Measurements from ENCODE around the gene PTPN23.

The PTPN23 gene

GRCh38 chr3:47399016-47399415 is 18.2 kb downstream of the PTPN23 start:
- CTCF ChIA-PET = interaction anchor here (0.7 kb wide), 1 partner anchor 758 kb away, joined by 3 read pairs; no protein-coding TSS in a partner anchor
- POLR2A ChIA-PET = interaction anchor here (0.9 kb wide), 1 partner anchor 19 kb away, joined by 6 read pairs; the partner anchor contains the start of gene PTPN23
- no peaks in the 10 kb centered on the region for H3K9me3 ChIP-seq (ENCODE audit: control insufficient read depth, insufficient read depth, low read depth, low read length)

GRCh38 chr3:47399531-47400270 is 18.9 kb downstream of the PTPN23 start:
- Histone ChIP-seq H3K36me3 (ENCODE audit: control insufficient read depth in 2 of 2, insufficient read depth in 1 of 2, low read length in 2 of 2) (peaks cover 0 to 18% of the 10 kb centered on the region in 2 experiments; a peak in 2 of 3 replicates), H3K9me3 (ENCODE audit: control insufficient read depth, insufficient read depth, low read depth, low read length) (no peaks in the 10 kb centered on the region), H3K4me3 (ENCODE audit: low read depth, low read length) (no peak overlapping the region), H3K4me1 (ENCODE audit: control insufficient read depth, insufficient read depth, low read length) (no peaks in the 10 kb centered on the region), H3K27ac (ENCODE audit: extremely low read depth, low read depth, low read length) (no peak overlapping the region)
- TF ChIP-seq ZNF354C (tag by site-specific recombination; IDR thresholded peaks at IDR 0.05; ENCODE audit: borderline replicate concordance, low read depth) (no peak), HOXA7 (CRISPR knock-in tag; IDR thresholded peaks at IDR 0.05; ENCODE audit: borderline replicate concordance) (no peak), ZSCAN5A (tag by site-specific recombination; IDR thresholded peaks at IDR 0.05) (no peak), ZNF146 (tag by site-specific recombination; IDR thresholded peaks at IDR 0.05) (no peak), ZNF23 (tag by site-specific recombination; IDR thresholded peaks at IDR 0.05; ENCODE audit: borderline replicate concordance) (no peak), PRDM4 (tag by site-specific recombination; IDR thresholded peaks at IDR 0.05) (no peak), ZNF423 (tag by site-specific recombination; IDR thresholded peaks at IDR 0.05) (no peak), PBX3 (CRISPR knock-in tag; IDR thresholded peaks at IDR 0.05) (no peak), ZNF175 (tag by site-specific recombination; IDR thresholded peaks at IDR 0.05) (no peak), GLIS2 (tag by site-specific recombination; IDR thresholded peaks at IDR 0.05) (no peak), ZNF701 (tag by site-specific recombination; IDR thresholded peaks at IDR 0.05) (no peak), ZNF521 (tag by site-specific recombination; IDR thresholded peaks at IDR 0.05) (no peak), ZSCAN4 (tag by site-specific recombination; IDR thresholded peaks at IDR 0.05) (no peak)
- POLR2A ChIA-PET = interaction anchor here (0.9 kb wide), 1 partner anchor 19 kb away, joined by 6 read pairs; the partner anchor contains the start of gene PTPN23
- CTCF ChIA-PET = no interaction called here

More at GRCh38 chr3:47399016-47399415, 18.2 kb downstream of the PTPN23 start:
- Histone ChIP-seq H3K36me3 (ENCODE audit: control insufficient read depth in 2 of 2, insufficient read depth in 1 of 2, low read length in 2 of 2) (peaks cover 0 to 18% of the 10 kb centered on the region in 2 experiments; a peak in 2 of 3 replicates), H3K4me3 (ENCODE audit: low read depth, low read length) (no peak overlapping the region), H3K27ac (ENCODE audit: extremely low read depth, low read depth, low read length) (no peak overlapping the region), H3K4me1 (ENCODE audit: control insufficient read depth, insufficient read depth, low read length) (peaks cover 1% of the 10 kb centered on the region; the same call in 1 of the 2 replicates)
- TF ChIP-seq ZSCAN5A (tag by site-specific recombination; IDR thresholded peaks at IDR 0.05) (no peak), ZNF10 (tag by site-specific recombination; IDR thresholded peaks at IDR 0.05) (no peak)
